Liver (tissue), 9 donors: ENCODE results near the gene DCP2. TPM values are rescaled to one million over a fixed set of nuclear protein-coding genes. Genes with fewer than 3 reads are reported as not detected.

Experiments
- DNase-seq: peaks from one replicate; pipeline ENCODE4 v3.0.0-alpha.2; 2017; ENCODE audit warnings: low spot score
- H3K27ac ChIP-seq, 2 donors: one replicate each; pipeline ENCODE4 v1.7.0; 2013; ENCODE audit warnings: inconsistent platforms in 2 of 2, low read length in 2 of 2, control low read depth in 1 of 2, low read depth in 1 of 2, mild to moderate bottlenecking in 1 of 2
- H3K27me3 ChIP-seq, 4 donors: one replicate each; pipeline versions ENCODE4 v1.6.1 to v1.7.0; 2013; ENCODE audit warnings: low read length in 3 of 4, inconsistent platforms in 1 of 4, mild to moderate bottlenecking in 1 of 4, moderate library complexity in 1 of 4; ENCODE audit not compliant: control insufficient read depth in 4 of 4, insufficient read depth in 4 of 4
- H3K36me3 ChIP-seq, 4 donors: one replicate each; pipeline versions ENCODE4 v1.6.1 to v1.7.0; 2013; ENCODE audit warnings: low read length in 3 of 4, mild to moderate bottlenecking in 3 of 4, low read depth in 1 of 4, moderate library complexity in 1 of 4; ENCODE audit not compliant: control insufficient read depth in 4 of 4, insufficient read depth in 3 of 4
- H3K4me1 ChIP-seq, 4 donors: one replicate each; pipeline versions ENCODE4 v1.6.1 to v1.7.0; 2013; ENCODE audit warnings: low read length in 3 of 4, mild to moderate bottlenecking in 3 of 4, moderate library complexity in 1 of 4; ENCODE audit not compliant: control insufficient read depth in 4 of 4, insufficient read depth in 4 of 4
- H3K4me3 ChIP-seq, 3 donors: one replicate each; pipeline versions ENCODE4 v1.6.1 to v1.7.0; 2013; ENCODE audit warnings: low read length in 3 of 3, control low read depth in 1 of 3, low read depth in 1 of 3, mild to moderate bottlenecking in 1 of 3
- H3K9ac ChIP-seq, 2 donors: one replicate each; pipeline ENCODE4 v1.7.0; 2013; ENCODE audit warnings: low read length in 2 of 2, mild to moderate bottlenecking in 2 of 2, moderate library complexity in 2 of 2, control low read depth in 1 of 2, low read depth in 1 of 2
- H3K9me3 ChIP-seq, 4 donors: one replicate each; pipeline versions ENCODE4 v1.6.1 to v1.7.0; 2013; ENCODE audit warnings: low read length in 3 of 4; ENCODE audit not compliant: control insufficient read depth in 4 of 4
- ATF3 ChIP-seq: IDR thresholded peaks from 2 replicates; pipeline ENCODE4 v1.6.1; 2016; ENCODE audit warnings: antibody characterized with exemption
- CTCF ChIP-seq: fragments of 150-350 bp; IDR thresholded peaks from 2 replicates; pipeline ENCODE4 v1.5.1; 2017; ENCODE audit warnings: improper control_type of control experiment, low read depth, low read length; ENCODE audit not compliant: missing input control
- EGR1 ChIP-seq, 2 donors: IDR thresholded peaks; 2 replicates each; pipeline ENCODE4 v1.6.1; 2016 to 2018; ENCODE audit warnings: antibody characterized with exemption in 2 of 2, low read depth in 2 of 2
- FOXA1 ChIP-seq: IDR thresholded peaks from 2 replicates; pipeline ENCODE4 v1.6.1; 2016; ENCODE audit warnings: antibody characterized with exemption
- FOXA2 ChIP-seq: IDR thresholded peaks from 2 replicates; pipeline ENCODE4 v1.6.1; 2016; ENCODE audit warnings: antibody characterized with exemption
- GABPA ChIP-seq, 2 donors: IDR thresholded peaks in 1 of 2; conservative IDR thresholded peaks in 1 of 2; 2 replicates each; pipeline ENCODE4 v1.6.1; 2016; ENCODE audit warnings: antibody characterized with exemption in 2 of 2, mild to moderate bottlenecking in 1 of 2, moderate library complexity in 1 of 2
- HNF4A ChIP-seq, 2 donors: conservative IDR thresholded peaks; 2 replicates each; pipeline ENCODE4 v1.6.1; 2016; ENCODE audit warnings: antibody characterized with exemption in 2 of 2, mild to moderate bottlenecking in 2 of 2
- HNF4G ChIP-seq: IDR thresholded peaks from 2 replicates; pipeline ENCODE4 v1.6.1; 2016; ENCODE audit warnings: antibody characterized with exemption
- JUND ChIP-seq, 2 donors: IDR thresholded peaks; 2 replicates each; pipeline ENCODE4 v1.6.1; 2016; ENCODE audit warnings: antibody characterized with exemption in 2 of 2
- MAX ChIP-seq: IDR thresholded peaks from 2 replicates; pipeline ENCODE4 v1.6.1; 2016; ENCODE audit warnings: antibody characterized with exemption
- NR2F2 ChIP-seq: IDR thresholded peaks from 2 replicates; pipeline ENCODE4 v1.6.1; 2016; ENCODE audit warnings: antibody characterized with exemption
- RAD21 ChIP-seq, 2 donors: IDR thresholded peaks; 2 replicates each; pipeline ENCODE4 v1.6.1; 2016; ENCODE audit warnings: antibody characterized with exemption in 2 of 2, mild to moderate bottlenecking in 2 of 2
- RXRA ChIP-seq, 2 donors: IDR thresholded peaks; 2 replicates each; pipeline ENCODE4 v1.6.1; 2017 to 2018; ENCODE audit warnings: antibody characterized with exemption in 2 of 2, mild to moderate bottlenecking in 1 of 2
- SP1 ChIP-seq: IDR thresholded peaks from 2 replicates; pipeline ENCODE4 v1.6.1; 2018; ENCODE audit warnings: antibody characterized with exemption, mild to moderate bottlenecking
- TAF1 ChIP-seq: conservative IDR thresholded peaks from 2 replicates; pipeline ENCODE4 v1.6.1; 2016; ENCODE audit warnings: antibody characterized with exemption, mild to moderate bottlenecking
- YY1 ChIP-seq: IDR thresholded peaks from 2 replicates; pipeline ENCODE4 v1.6.1; 2016; ENCODE audit warnings: antibody characterized with exemption, mild to moderate bottlenecking
- ZBTB33 ChIP-seq: IDR thresholded peaks from 2 replicates; pipeline ENCODE4 v1.6.1; 2016; ENCODE audit warnings: antibody characterized with exemption
- WGBS: extraction: QIAGEN DNeasy Blood & Tissue Kit; methylation state at CpG from one replicate; pipeline ENCODE4 v1.1.7; 2013; 5-methylcytosine and 5-hydroxymethylcytosine counted together
- polyA plus RNA-seq, 2 donors: library from polyadenylated mRNA; stranded (reverse) in 1 of 2; unstranded in 1 of 2; fragments of 200-250 nt in 1 of 2; fragments of >200 nt in 1 of 2; fragmentation: Nextera tagmentation in 1 of 2; extraction: Ambion mirVana in 1 of 2; gene quantifications; one replicate each; pipeline versions ENCODE4 v1.2.1 to v1.2.3, GENCODE V29; 2013 to 2015
- total RNA-seq, 2 donors: library from RNA; depleted of rRNA; stranded (reverse); fragments of >200 nt; gene quantifications; one replicate each; pipeline ENCODE4 v1.2.3, GENCODE V29; 2014
- TF ChIP-seq, protein P1 (sequence below): IDR thresholded peaks from 2 replicates; pipeline ENCODE4 v1.6.1; 2016; ENCODE audit warnings: antibody characterized with exemption, mild to moderate bottlenecking
- donor health status: healthy.
- donor health status: healthy.
- donor health status: healthy.
- donor health status: healthy.
- donor health status: healthy.

The DCP2 gene
- total and polyA plus RNA-seq, 4 donors: 2.9 to 44.2 (median 12.4) TPM

GRCh38 chr5:113042491-113043243 lies 66.1 kb downstream of the DCP2 start:
- TF ChIP-seq HNF4G: no peak
- TF ChIP-seq CTCF: no peak
- TF ChIP-seq TAF1: no peak
- no peak for TF ChIP-seq NR2F2
- TF ChIP-seq JUND (IDR thresholded peaks at IDR 0.05): no peak
- TF ChIP-seq EGR1 (IDR thresholded peaks at IDR 0.05; ENCODE audit: low read depth in 2 of 2): no peak
- TF ChIP-seq FOXA1: no peak
- TF ChIP-seq ZBTB33: no peak
- TF ChIP-seq MAX: no peak
- TF ChIP-seq RAD21 (IDR thresholded peaks at IDR 0.05): no peak
- TF ChIP-seq RXRA (IDR thresholded peaks at IDR 0.05): no peak
- TF ChIP-seq, protein P1, sequence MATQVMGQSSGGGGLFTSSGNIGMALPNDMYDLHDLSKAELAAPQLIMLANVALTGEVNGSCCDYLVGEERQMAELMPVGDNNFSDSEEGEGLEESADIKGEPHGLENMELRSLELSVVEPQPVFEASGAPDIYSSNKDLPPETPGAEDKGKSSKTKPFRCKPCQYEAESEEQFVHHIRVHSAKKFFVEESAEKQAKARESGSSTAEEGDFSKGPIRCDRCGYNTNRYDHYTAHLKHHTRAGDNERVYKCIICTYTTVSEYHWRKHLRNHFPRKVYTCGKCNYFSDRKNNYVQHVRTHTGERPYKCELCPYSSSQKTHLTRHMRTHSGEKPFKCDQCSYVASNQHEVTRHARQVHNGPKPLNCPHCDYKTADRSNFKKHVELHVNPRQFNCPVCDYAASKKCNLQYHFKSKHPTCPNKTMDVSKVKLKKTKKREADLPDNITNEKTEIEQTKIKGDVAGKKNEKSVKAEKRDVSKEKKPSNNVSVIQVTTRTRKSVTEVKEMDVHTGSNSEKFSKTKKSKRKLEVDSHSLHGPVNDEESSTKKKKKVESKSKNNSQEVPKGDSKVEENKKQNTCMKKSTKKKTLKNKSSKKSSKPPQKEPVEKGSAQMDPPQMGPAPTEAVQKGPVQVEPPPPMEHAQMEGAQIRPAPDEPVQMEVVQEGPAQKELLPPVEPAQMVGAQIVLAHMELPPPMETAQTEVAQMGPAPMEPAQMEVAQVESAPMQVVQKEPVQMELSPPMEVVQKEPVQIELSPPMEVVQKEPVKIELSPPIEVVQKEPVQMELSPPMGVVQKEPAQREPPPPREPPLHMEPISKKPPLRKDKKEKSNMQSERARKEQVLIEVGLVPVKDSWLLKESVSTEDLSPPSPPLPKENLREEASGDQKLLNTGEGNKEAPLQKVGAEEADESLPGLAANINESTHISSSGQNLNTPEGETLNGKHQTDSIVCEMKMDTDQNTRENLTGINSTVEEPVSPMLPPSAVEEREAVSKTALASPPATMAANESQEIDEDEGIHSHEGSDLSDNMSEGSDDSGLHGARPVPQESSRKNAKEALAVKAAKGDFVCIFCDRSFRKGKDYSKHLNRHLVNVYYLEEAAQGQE: no peak
- no peak for TF ChIP-seq YY1
- no peak for TF ChIP-seq SP1
- TF ChIP-seq GABPA (IDR thresholded peaks at IDR 0.05 in 1 of 2, conservative IDR thresholded peaks at IDR 0.05 in 1 of 2): no peak
- no peak for TF ChIP-seq ATF3
- TF ChIP-seq FOXA2: no peak
- TF ChIP-seq HNF4A (conservative IDR thresholded peaks at IDR 0.05): no peak
- H3K4me3 ChIP-seq: no peak overlapping the region
- no peaks in the 10 kb centered on the region for H3K9me3 ChIP-seq
- no peaks in the 10 kb centered on the region for H3K4me1 ChIP-seq
- DNase-seq: no peak
- no peak overlapping the region for H3K9ac ChIP-seq
- 87% methylated on average over 4 of the region's 4 CpGs for WGBS
- no peaks in the 10 kb centered on the region for H3K27me3 ChIP-seq
- H3K36me3 ChIP-seq: peaks cover 6 to 58% (median 37%) of the 10 kb centered on the region in 4 donors
- no peak overlapping the region for H3K27ac ChIP-seq
